GM18507 (cell line): Measurements from ENCODE around the gene PTGER4.
"Not testable (repeated sequence)": the region's sequence is repeated elsewhere in the genome, so short reads cannot be mapped to it uniquely, and the experiment has no call there.

ENCODE experiments used
- DNase-seq: peaks from one replicate; pipeline ENCODE4 v3.0.0; 2011; ENCODE audit warnings: low read depth; ENCODE audit not compliant: insufficient read length; ENCODE audit errors: extremely low spot score
- FAIRE-seq: peaks from 2 replicates; lab custom pipeline; 2011; peaks lifted over from hg19 to GRCh38; lab: Jason Lieb, UNC

PTGER4 gene

DNA sequence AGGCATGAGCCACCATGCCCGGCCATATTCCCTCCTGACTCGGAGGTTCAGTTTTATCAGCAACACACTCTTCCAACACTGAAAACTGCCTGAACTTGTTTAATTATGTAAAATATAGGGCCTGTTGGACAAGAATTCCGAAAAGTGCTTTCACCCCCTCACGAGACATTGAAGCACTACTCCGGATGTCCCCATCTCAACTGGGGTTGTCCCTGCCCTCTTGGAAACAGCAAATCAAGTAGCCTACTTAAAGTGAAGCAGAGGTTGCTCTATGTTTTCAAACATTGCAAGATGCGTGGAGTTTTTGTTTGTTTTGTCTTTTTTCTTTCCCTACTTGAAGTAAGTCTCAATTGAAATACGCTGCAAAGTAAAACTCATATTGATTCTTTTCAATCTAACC lies 7.6 kb downstream of the PTGER4 start:
- FAIRE-seq (no peak), DNase-seq (no peak)

DNA sequence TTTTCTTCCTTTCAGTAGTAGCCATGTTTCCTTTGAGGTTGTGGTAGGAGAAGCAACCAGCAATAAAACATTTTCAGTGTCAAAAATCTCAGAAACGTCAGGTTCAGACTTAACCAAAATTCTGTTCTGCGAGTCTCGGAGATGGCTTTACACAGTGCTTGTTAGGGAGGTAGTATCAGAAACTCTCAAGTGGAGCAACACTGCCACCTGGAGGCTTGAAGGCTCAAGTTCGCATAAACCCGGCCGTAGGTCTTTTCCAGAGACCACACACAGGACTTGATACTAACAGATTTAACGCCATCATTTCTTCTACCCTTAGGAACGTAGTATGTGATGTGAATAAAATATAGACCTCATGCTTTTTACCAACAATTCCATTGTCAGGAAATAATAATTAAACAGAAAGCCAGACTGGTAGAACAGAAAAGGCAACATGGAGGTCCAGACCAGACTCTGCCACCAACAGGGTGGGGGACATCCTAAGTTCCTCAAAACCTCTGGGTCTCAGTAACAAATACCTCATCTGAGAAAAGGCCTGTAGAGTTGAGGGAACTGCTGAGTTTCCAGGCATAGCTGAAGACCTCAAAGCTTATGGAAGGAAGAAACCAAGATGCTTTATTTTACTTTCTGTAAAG lies 8.5 kb downstream of the PTGER4 start:
- DNase-seq (peak; percentile 40), FAIRE-seq (peak; percentile 92)

DNA sequence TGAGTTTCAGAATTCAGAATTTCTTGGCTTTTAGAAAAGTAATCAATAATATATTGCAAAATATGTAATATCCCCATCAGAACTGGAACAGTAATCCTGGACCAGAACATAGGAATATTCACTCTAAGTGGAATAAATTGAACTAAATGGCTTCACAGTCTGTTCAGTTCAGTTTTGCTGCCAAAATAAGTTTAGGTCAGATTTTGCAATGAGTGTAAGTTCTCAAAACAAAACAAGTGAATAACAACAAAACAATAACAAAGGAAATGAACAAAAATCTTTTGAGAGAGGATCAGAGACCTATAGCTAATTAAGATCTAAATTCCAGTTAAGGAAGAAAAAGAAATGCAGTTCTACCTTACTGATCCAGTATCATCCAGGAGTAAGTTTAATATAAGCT lies 9.3 kb downstream of the PTGER4 start:
- FAIRE-seq (no peak), DNase-seq (no peak)

GRCh38 chr5:40689438-40689837 lies 9.7 kb downstream of the PTGER4 start:
- FAIRE-seq: no peak
- no peak for DNase-seq

DNA sequence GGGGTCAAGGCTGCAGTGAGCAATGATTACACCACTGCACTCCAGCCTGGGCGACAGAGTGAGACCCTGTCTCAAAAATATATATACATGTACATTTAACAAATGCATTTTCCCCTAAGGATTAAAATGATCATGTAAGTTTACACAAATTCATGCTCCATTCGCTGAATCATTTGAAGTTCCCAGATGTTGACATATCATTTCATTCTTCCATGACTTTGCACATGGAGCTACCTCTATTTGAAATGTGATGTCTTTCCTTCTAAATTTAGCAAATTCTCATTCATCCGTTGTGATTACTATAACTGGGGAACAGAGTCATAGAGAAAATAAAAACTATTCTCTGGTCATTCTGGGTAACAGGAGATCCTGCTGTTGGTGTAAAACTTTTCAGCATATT lies 10.6 kb downstream of the PTGER4 start:
- DNase-seq (no peak), FAIRE-seq (no peak)

DNA sequence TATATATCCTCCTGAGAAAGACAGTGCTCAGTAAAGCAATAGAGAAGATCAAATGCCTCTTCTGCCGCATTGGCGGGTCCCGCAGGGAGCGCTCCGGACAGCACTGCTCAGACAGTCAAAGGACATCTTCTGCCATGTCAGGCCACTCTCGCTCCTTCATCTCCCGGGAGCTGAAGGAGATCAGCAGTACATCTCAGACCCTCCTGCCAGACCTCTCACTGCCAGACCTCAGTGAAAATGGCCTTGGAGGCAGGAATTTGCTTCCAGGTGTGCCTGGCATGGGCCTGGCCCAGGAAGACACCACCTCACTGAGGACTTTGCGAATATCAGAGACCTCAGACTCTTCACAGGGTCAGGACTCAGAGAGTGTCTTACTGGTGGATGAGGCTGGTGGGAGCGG lies 12.2 kb downstream of the PTGER4 start:
- FAIRE-seq: no peak
- DNase-seq: no peak

- FAIRE-seq: no peak
- no peak for DNase-seq
These were observed 14.7 kb downstream of the PTGER4 start for GRCh38 chr5:40694433-40694832.

- FAIRE-seq (no peak), DNase-seq (no peak)
These were observed 20.5 kb downstream of the PTGER4 start for GRCh38 chr5:40700116-40700782.

- not testable (repeated sequence) for FAIRE-seq
These were observed 22.3 kb downstream of the PTGER4 start for GRCh38 chr5:40702027-40702426.

DNA sequence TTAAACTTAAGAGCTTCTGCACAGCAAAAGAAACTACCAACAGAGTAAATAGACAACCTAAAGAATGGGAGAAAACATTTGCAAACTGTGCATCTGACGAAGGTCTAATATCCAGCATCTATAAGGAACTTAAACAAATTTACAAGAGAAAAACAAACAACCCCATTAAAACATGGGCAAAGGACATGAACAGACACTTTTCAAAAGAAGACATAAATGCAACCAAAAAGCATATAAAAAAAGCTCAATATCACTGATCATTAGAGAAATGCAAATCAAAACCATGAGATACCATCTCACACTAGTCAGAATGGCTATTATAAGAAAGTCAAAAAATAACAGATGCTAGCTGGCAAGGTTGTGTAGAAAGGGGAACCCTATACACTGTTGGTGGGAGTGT lies 25.8 kb downstream of the PTGER4 start:
- not testable (repeated sequence) for FAIRE-seq, DNase-seq

More at GRCh38 chr5:40702027-40702426, 22.3 kb downstream of the PTGER4 start:
- not testable (repeated sequence) for DNase-seq

DNA sequence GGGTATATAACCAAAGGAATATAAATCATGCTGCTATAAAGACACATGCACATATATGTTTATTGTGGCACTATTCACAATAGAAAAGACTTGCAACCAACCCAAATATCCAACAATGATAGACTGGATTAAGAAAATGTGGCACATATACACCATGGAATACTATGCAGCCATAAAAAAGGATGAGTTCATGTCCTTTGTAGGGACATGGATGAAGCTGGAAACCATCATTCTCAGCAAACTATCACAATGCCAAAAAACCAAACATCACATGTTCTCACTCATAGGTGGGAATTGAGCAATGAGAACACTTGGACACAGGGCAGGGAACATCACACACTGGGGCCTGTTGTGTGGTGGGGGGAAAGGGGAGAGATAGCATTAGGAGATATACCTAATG lies 30.9 kb downstream of the PTGER4 start:
- FAIRE-seq, DNase-seq: not testable (repeated sequence)

GRCh38 chr5:40714001-40714400 lies 34.3 kb downstream of the PTGER4 start:
- FAIRE-seq (no peak), DNase-seq (no peak)

DNA sequence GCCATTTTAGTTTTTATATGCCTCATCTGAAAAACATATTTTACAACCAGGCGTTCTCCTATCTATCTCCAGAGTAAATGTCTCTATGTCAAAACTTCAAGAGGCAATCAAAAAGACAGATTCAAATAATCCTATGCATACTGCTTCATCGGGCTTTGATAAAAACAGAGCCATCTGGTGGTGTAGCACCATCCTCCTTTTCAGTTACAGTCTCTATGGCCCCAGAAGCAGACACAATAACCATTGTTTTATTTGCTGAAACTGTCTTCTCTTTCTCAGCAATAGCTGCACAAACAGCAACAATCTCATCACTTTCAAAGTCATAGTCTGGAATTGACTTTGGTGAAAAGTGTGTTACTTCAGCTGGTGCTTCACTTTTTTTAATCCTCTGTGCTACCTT lies 36.3 kb downstream of the PTGER4 start:
- DNase-seq (no peak), FAIRE-seq (no peak)

GRCh38 chr5:40716590-40716989 lies 36.9 kb downstream of the PTGER4 start:
- no peak for DNase-seq
- no peak for FAIRE-seq

DNA sequence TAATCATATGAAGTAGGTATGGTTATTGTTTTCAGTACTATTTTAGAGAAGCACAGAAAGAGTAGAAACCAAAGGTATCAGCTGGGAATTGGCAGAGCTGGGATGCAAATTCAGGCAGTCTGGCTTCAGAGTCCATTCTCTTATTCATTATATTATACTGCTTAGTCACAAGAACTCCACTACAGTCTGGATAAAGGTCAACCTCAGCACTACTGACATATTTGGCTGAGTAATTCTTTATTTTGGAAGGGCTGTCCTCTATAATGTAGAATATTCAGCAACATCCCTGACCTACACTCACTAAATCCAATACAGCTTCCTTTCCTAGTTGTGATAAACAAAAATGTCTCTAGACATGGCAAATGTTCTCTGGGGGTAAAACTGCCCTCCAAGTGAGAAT lies 37.6 kb downstream of the PTGER4 start:
- FAIRE-seq: no peak
- DNase-seq: no peak

DNA sequence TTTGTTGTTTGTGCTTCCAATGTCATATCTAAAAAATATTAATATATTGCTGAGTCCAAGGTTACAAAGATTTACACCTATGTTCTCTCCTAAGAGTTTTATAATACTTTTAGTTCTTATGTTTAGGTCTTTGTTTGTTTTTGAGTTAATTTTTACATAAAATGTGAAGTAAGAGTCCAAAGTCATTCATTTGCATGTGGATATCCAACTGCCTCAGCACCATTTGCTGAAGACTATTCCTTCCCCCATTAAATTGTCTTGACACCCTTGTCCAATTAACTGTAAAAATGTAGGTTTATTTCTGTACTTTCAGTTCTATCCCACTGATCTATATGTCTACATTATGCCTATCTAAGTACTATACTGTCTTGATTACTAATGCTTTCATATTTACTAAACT lies 40.4 kb downstream of the PTGER4 start:
- DNase-seq: no peak
- no peak for FAIRE-seq

DNA sequence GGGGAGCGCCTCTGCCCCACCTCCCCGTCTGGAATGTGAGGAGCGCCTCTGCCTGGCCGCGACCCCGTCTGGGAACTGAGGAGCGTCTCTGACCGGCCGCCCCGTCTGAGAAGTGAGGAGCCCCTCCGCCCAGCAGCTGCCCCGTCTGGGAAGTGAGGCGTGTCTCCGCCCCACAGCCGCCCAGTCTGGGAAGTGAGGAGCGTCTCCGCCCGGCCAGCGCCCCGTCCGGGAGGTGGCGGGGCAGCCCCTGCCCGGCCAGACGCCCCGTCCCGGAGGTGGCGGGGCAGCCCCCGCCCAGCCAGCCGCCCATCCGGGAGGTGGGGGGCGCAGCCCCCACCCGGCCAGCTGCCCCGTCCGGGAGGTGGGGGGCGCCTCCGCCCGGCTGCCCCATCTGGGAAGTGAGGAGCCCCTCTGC lies 42.8 kb downstream of the PTGER4 start:
- not testable (repeated sequence) for FAIRE-seq, DNase-seq

DNA sequence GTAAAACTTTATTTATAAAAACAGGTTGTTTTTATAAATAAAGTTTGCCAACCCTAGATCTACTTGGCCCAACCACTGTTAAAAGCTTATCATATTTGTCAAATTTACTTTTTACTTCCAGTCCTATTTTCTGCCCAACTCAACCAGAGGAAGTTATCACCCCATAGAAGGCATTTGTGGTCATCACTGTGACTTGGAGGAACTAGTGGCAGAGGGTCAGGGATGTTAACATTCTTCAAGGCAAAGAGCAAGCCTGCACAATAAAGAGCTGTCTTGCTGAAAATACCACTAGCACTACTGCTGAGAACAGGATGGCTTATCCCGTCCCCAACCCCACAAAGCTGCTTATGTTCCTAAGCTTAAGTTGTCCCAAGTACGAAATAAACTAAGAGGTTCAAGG lies 53.7 kb downstream of the PTGER4 start:
- DNase-seq (no peak), FAIRE-seq (no peak)

DNA sequence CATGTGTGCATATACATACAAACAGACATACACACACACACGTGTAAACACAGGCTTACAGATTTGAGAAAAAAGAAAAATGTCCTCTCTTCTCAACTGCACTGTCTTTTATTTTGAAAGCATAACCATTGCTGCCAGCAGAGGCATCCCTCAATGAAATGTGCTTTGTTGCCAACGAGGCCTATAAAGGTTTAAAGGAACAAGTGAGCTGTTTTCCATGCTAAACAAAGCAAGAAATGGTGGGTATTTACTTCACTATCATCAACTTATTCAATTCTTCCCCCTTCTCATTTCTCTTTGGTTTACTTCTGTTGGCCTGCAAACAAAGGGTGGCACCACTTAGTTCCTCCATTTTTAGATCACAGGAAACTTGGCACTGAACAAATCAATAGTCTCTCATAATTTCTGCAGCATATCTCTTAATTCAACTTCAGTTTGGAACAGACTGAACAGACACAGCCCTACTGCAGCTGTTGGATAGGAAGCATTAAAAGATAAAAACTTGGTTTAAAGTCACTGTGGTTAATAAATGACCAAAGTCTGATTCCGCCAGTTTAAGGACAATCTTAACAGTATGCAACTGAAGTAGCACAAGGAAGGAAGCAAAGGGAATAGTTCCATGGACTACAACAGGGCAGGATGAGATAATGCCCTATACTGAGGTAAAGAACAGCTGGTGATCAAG lies 54.3 kb downstream of the PTGER4 start:
- no peak for DNase-seq
- FAIRE-seq: no peak

- DNase-seq (no peak), FAIRE-seq (no peak)
These were observed 55.3 kb downstream of the PTGER4 start for GRCh38 chr5:40734986-40735385.

DNA sequence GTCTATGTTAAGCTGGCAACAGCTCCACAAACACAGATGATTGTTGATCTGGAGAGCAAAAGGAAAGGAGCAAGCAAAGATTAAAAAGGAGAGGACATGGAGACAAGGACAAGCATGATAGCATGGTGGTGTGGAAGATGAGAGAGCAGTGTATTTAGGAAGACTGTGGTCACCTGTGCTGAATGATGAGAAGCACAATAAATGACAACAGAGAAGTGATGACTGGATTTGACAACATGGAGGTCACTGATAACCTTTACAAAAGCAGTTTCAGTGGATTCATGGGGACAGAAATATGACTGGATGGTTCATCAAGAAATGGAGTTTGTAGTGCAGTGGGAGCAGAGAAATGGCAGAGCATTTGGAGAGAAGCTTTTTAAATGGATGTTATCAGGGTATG lies 55.9 kb downstream of the PTGER4 start:
- no peak for FAIRE-seq
- no peak for DNase-seq
